Parathyroid adenoma (tissue), 2 donors: ENCODE measurements around the gene PRKRIP1.

ENCODE experiments used
- H2AFZ ChIP-seq: fragments of 300-600 bp; sonication (generic); one replicate; pipeline ENCODE4 v1.7.0; 2017; ENCODE audit warnings: antibody characterized with exemption, mild to moderate bottlenecking
- H3K27ac ChIP-seq: fragments of 300-600 bp; sonication (generic); one replicate; pipeline ENCODE4 v1.7.0; 2017
- H3K27me3 ChIP-seq: fragments of 300-600 bp; sonication (generic); one replicate; pipeline ENCODE4 v1.7.0; 2017; ENCODE audit warnings: low read length; ENCODE audit not compliant: control insufficient read depth, insufficient read depth
- H3K36me3 ChIP-seq: fragments of 300-600 bp; sonication (generic); one replicate; pipeline ENCODE4 v1.7.0; 2017; ENCODE audit warnings: low read length; ENCODE audit not compliant: control insufficient read depth, insufficient read depth
- H3K4me1 ChIP-seq: fragments of 300-600 bp; sonication (generic); one replicate; pipeline ENCODE4 v1.7.0; 2017; ENCODE audit warnings: control low read depth
- H3K4me2 ChIP-seq: fragments of 300-600 bp; sonication (generic); one replicate; pipeline ENCODE4 v1.7.0; 2017; ENCODE audit warnings: low read length
- H3K4me3 ChIP-seq: fragments of 300-600 bp; sonication (generic); one replicate; pipeline ENCODE4 v1.7.0; 2017; ENCODE audit warnings: low read depth, low read length
- H3K79me2 ChIP-seq: fragments of 300-600 bp; sonication (generic); one replicate; pipeline ENCODE4 v1.7.0; 2017; ENCODE audit warnings: control low read depth
- H3K9ac ChIP-seq: fragments of 300-600 bp; sonication (generic); one replicate; pipeline ENCODE4 v1.7.0; 2017; ENCODE audit warnings: mild to moderate bottlenecking
- H3K9me3 ChIP-seq: fragments of 300-600 bp; sonication (generic); one replicate; pipeline ENCODE4 v1.7.0; 2017; ENCODE audit warnings: low read length; ENCODE audit not compliant: control insufficient read depth
- CTCF ChIP-seq: fragments of 300-600 bp; sonication (generic); IDR thresholded peaks from one replicate; pipeline ENCODE4 v1.7.0; 2017; ENCODE audit warnings: antibody characterized with exemption, mild to moderate bottlenecking
- donor health status: primary hyperparathyroidism.

PRKRIP1 gene

GRCh38 chr7:102467581-102468477, 71.7 kb downstream of the PRKRIP1 start:
- no peaks in the 10 kb centered on the region for H3K36me3 ChIP-seq
- peaks cover 10% of the 10 kb centered on the region for H3K4me1 ChIP-seq
- H3K9me3 ChIP-seq, result no peaks in the 10 kb centered on the region
- peaks cover 12% of the 10 kb centered on the region for H3K79me2 ChIP-seq
- H3K27ac ChIP-seq, result no peak overlapping the region
- no peak overlapping the region for H2AFZ ChIP-seq
- H3K4me2 ChIP-seq, result no peak overlapping the region
- TF ChIP-seq CTCF, result no peak
- no peak overlapping the region for H3K9ac ChIP-seq
- no peaks in the 10 kb centered on the region for H3K27me3 ChIP-seq
- no peak overlapping the region for H3K4me3 ChIP-seq

GRCh38 chr7:102468478-102469350, 72.6 kb downstream of the PRKRIP1 start:
- H2AFZ ChIP-seq, result no peak overlapping the region
- H3K4me3 ChIP-seq, result no peak overlapping the region
- H3K27ac ChIP-seq, result no peak overlapping the region
- H3K79me2 ChIP-seq, result peaks cover 8% of the 10 kb centered on the region
- no peak overlapping the region for H3K4me2 ChIP-seq
- no peaks in the 10 kb centered on the region for H3K9me3 ChIP-seq
- H3K36me3 ChIP-seq, result no peaks in the 10 kb centered on the region
- H3K9ac ChIP-seq, result no peak overlapping the region
- TF ChIP-seq CTCF, result no peak
- H3K4me1 ChIP-seq, result peaks cover 5% of the 10 kb centered on the region
- no peaks in the 10 kb centered on the region for H3K27me3 ChIP-seq

- no peak overlapping the region for H3K27ac ChIP-seq
- no peak overlapping the region for H3K4me2 ChIP-seq
- H3K9me3 ChIP-seq, result no peaks in the 10 kb centered on the region
- no peaks in the 10 kb centered on the region for H3K27me3 ChIP-seq
- H3K36me3 ChIP-seq, result no peaks in the 10 kb centered on the region
- peaks cover under 1% of the 10 kb centered on the region for H3K79me2 ChIP-seq
- no peak overlapping the region for H2AFZ ChIP-seq
- H3K9ac ChIP-seq, result no peak overlapping the region
- no peak overlapping the region for H3K4me3 ChIP-seq
- TF ChIP-seq CTCF, result no peak
- peaks cover 3% of the 10 kb centered on the region for H3K4me1 ChIP-seq
These were observed 73.3 kb downstream of the PRKRIP1 start for GRCh38 chr7:102469351-102469971.

GRCh38 chr7:102469972-102470825, 74.0 kb downstream of the PRKRIP1 start:
- Histone ChIP-seq H3K9ac (no peak overlapping the region), H3K27ac (no peak overlapping the region)

More at GRCh38 chr7:102469972-102470825, 74.0 kb downstream of the PRKRIP1 start:
- TF ChIP-seq CTCF, result no peak
- Histone ChIP-seq H3K36me3 (no peaks in the 10 kb centered on the region), H3K27me3 (no peaks in the 10 kb centered on the region), H3K9me3 (no peaks in the 10 kb centered on the region), H3K79me2 (no peaks in the 10 kb centered on the region), H3K4me1 (peaks cover 3% of the 10 kb centered on the region), H3K4me2 (no peak overlapping the region), H3K4me3 (no peak overlapping the region), H2AFZ (no peak overlapping the region)
